ENCODE measurements around the gene FBXO2.
"Not testable (repeated sequence)": the region's sequence is repeated elsewhere in the genome, so short reads cannot be mapped to it uniquely, and the experiment has no call there.

DNA sequence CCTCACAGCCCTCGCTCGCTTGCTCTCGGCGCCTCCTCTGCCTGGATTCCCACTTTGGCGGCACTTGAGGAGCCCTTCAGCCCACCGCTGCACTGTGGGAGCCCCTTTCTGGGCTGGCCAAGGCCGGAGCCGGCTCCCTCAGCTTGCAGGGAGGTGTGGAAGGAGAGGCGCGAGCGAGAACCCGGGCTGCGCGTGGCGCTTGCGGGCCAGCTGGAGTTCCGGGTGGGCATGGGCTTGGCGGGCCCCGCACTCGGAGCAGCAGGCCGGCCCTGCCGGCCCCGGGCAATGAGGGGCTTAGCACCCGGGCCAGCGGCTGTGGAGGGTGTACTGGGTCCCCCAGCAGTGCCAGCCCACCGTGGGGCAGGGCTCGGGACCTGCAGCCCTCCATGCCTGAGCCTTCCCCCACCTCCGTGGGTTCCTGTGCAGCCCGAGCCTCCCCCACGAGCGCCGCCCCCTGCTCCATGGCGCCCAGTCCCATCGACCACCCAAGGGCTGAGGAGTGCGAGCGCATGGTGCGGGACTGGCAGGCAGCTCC lies 45.6 kb downstream of the FBXO2 start:
- TF ChIP-seq, protein P1, sequence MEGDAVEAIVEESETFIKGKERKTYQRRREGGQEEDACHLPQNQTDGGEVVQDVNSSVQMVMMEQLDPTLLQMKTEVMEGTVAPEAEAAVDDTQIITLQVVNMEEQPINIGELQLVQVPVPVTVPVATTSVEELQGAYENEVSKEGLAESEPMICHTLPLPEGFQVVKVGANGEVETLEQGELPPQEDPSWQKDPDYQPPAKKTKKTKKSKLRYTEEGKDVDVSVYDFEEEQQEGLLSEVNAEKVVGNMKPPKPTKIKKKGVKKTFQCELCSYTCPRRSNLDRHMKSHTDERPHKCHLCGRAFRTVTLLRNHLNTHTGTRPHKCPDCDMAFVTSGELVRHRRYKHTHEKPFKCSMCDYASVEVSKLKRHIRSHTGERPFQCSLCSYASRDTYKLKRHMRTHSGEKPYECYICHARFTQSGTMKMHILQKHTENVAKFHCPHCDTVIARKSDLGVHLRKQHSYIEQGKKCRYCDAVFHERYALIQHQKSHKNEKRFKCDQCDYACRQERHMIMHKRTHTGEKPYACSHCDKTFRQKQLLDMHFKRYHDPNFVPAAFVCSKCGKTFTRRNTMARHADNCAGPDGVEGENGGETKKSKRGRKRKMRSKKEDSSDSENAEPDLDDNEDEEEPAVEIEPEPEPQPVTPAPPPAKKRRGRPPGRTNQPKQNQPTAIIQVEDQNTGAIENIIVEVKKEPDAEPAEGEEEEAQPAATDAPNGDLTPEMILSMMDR (IDR thresholded peaks at IDR 0.05) = not testable (repeated sequence)
- TF ChIP-seq POLR2A (IDR thresholded peaks at IDR 0.05) = not testable (repeated sequence)
